ENCODE measurements around the gene FAM50B. TPM values are rescaled to one million over a fixed set of nuclear protein-coding genes. Genes with fewer than 3 reads are reported as not detected.

The FAM50B gene
- total and polyA plus RNA-seq, 2 of the 13 experiments (the other 11 are each of a cell fraction or from before 2014, with no cell fraction given): 0.05 TPM; not detected in 1

DNA sequence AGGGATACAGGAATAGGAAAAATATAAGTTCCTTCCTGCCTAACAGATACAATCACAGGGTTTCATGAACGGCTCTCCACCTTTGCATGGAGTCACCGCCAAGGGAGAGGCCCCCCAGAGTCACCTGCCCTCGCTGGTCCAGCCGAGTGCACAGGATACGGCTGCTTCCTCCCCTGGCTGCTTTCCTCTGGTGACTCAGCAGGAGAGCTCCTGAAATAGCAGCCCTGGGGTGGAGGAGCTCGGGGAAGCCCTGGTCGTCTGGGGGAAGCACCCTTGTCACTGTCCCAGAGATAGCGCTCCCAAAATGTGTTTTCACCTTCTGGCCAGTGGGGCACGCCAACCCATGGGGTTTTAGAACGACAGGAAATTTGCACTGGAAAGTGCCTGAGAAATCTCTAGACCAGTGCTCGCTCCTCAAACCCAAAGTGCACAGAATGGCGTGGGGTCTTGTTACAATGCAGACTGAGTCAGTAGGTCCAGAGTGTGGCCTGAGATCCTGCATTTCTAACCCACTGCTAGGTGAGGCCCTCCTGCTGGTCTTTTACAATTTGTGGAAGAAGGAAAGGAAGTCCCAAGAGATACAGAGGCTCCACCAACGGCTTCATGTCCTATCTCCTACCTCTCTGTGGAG lies 35.9 kb upstream of the FAM50B start (continued):
- TF ChIP-seq EEA1 (CRISPR knock-in tag; IDR thresholded peaks at IDR 0.05; ENCODE audit: borderline replicate concordance) (no peak), ZBTB8A (CRISPR knock-in tag; IDR thresholded peaks at IDR 0.05; ENCODE audit: borderline replicate concordance, low read depth) (no peak), ARNTL (CRISPR knock-in tag; IDR thresholded peaks at IDR 0.05) (no peak), MXD1 (CRISPR knock-in tag; IDR thresholded peaks at IDR 0.05) (no peak), PCBP1 (IDR thresholded peaks at IDR 0.05; ENCODE audit: borderline replicate concordance, low read depth, low read length) (no peak), IKZF5 (CRISPR knock-in tag; IDR thresholded peaks at IDR 0.05) (no peak), SETDB1 (CRISPR knock-in tag; IDR thresholded peaks at IDR 0.05; ENCODE audit: borderline replicate concordance) (no peak), NAIF1 (CRISPR knock-in tag; IDR thresholded peaks at IDR 0.05; ENCODE audit: borderline replicate concordance) (no peak), ZNF614 (CRISPR knock-in tag; IDR thresholded peaks at IDR 0.05; ENCODE audit: borderline replicate concordance) (peak; percentile 49; the same call in 1 of the 2 replicates), NFE2L2 (IDR thresholded peaks at IDR 0.05; ENCODE audit: low read length) (peak; percentile 46; the same call in 1 of the 2 replicates), JUNB (CRISPR knock-in tag; IDR thresholded peaks at IDR 0.05; ENCODE audit: borderline replicate concordance) (no peak), MAFK (conservative IDR thresholded peaks at IDR 0.05 in 1 of 2, IDR thresholded peaks at IDR 0.05 in 1 of 2; ENCODE audit: low read length in 2 of 2) (peak in 1 of 2 experiments; percentile 33; a peak in 1 of 4 replicates), UBTF (CRISPR knock-in tag; IDR thresholded peaks at IDR 0.05) (no peak), ZNF350 (CRISPR knock-in tag; IDR thresholded peaks at IDR 0.05; ENCODE audit: borderline replicate concordance, low read depth) (no peak), ZBTB2 (CRISPR knock-in tag; IDR thresholded peaks at IDR 0.05; ENCODE audit: low read depth) (no peak), GABPB1 (CRISPR knock-in tag; IDR thresholded peaks at IDR 0.05) (0 out of 2 replicates have a peak, but pooled peaks have one; percentile 21), ZBTB46 (CRISPR knock-in tag; IDR thresholded peaks at IDR 0.05; ENCODE audit: borderline replicate concordance) (no peak), ZNF619 (CRISPR knock-in tag; IDR thresholded peaks at IDR 0.05) (no peak), ZNF775 (CRISPR knock-in tag; IDR thresholded peaks at IDR 0.05; ENCODE audit: borderline replicate concordance) (no peak), HNF1B (CRISPR knock-in tag; IDR thresholded peaks at IDR 0.05) (no peak)

Measured in HepG2 (cell line).